GM21737 (cell line): ENCODE results near the gene CHSY1.
"Not testable (repeated sequence)": the region's sequence is repeated elsewhere in the genome, so short reads cannot be mapped to it uniquely, and the experiment has no call there.

Experiments
- ATAC-seq: cut with Tn5 transposase; IDR thresholded peaks from one replicate; pipeline ENCODE4 v1.9.1; 2021; ENCODE audit warnings: mild to moderate bottlenecking, moderate library complexity; ENCODE audit not compliant: unreplicated experiment

CHSY1 gene

GRCh38 chr15:101138913-101139880, 112.7 kb downstream of the CHSY1 start:
- ATAC-seq = peak; percentile 29

- no peak for ATAC-seq
Observed at GRCh38 chr15:101138086-101138660, 113.7 kb downstream of the CHSY1 start.

GRCh38 chr15:101137312-101137940, 114.4 kb downstream of the CHSY1 start:
- no peak for ATAC-seq

GRCh38 chr15:101136381-101137268, 115.2 kb downstream of the CHSY1 start:
- ATAC-seq = no peak

GRCh38 chr15:101135532-101136166, 116.2 kb downstream of the CHSY1 start:
- peak; percentile 80 for ATAC-seq

- ATAC-seq = no peak
Observed at GRCh38 chr15:101134780-101135179, 117.1 kb downstream of the CHSY1 start.

GRCh38 chr15:101133751-101134261, 118.0 kb downstream of the CHSY1 start:
- ATAC-seq = no peak

- no peak for ATAC-seq
Observed at GRCh38 chr15:101133181-101133460, 118.7 kb downstream of the CHSY1 start.

GRCh38 chr15:101132390-101133180, 119.3 kb downstream of the CHSY1 start:
- ATAC-seq = no peak

GRCh38 chr15:101131489-101132389, 120.1 kb downstream of the CHSY1 start:
- ATAC-seq = no peak

- no peak for ATAC-seq
Observed at GRCh38 chr15:101129851-101130380, 121.9 kb downstream of the CHSY1 start.

GRCh38 chr15:101128221-101129015, 123.4 kb downstream of the CHSY1 start:
- no peak for ATAC-seq

GRCh38 chr15:101127506-101128076, 124.3 kb downstream of the CHSY1 start:
- ATAC-seq = peak; percentile 61

GRCh38 chr15:101126618-101127505, 125.0 kb downstream of the CHSY1 start:
- ATAC-seq = peak; percentile 44

GRCh38 chr15:101125881-101126428, 125.9 kb downstream of the CHSY1 start:
- not testable (repeated sequence) for ATAC-seq
